ENCODE results near the gene TM4SF20.
A peak's percentile ranks its signal among the peaks of the same experiment; 100 is the strongest.

The TM4SF20 gene

DNA sequence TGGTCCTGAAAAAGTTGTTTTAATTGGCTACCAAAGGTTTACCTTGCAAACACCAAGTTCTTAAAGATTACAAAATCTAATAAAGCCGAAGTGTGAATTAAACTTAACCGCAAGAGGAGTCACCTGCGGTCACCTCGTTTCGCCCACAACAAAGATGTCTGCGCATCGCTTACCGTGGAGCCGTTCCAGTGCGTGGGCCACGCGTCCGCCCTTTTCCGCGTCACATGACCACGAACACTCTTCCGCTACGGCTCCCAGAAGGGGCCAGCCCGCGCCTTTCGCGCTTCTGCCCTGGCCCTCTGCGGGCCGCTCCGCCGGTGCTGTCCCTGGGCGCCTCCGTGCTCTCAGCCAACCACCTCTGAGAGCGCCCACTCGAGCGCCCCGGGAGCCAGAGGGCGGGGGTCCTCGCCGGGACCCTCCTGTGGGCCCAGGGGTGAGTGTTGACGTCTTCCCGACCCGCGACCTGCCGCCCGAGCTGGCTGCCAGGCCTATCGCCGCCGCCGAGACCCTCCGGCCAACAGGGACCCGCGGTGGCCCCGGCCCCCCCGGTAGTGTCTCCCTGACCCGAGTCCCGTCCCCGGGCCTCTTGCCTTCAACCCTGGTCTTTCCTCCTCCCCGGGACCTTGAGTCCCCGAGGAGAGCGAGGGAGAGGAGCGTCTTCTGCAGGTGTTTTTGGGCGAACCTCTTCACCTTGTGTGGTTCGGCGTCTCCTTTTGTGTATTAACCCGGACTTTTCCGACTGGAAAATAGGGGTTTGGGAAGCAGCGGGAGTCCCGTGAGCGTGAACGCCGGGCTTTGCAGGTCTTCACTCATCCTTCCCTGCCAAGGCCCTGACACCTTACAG, 53.9 kb downstream of the TM4SF20 start, which contains the start of gene MFF:
MFF (plus strand) TSS at position 257 of the 844 bp plus-strand sequence. CDS start 5,415 bp downstream, outside the sequence.
- peak within 1 kb of the TSS; percentile 85 to 99 (median 90) for H3K9ac ChIP-seq (ENCODE audit: low read length in 5 of 5)
- peak within 1 kb of the TSS; percentile 73 for H3K27ac ChIP-seq (ENCODE audit: low read depth, low read length)
- H3K9me3 ChIP-seq (ENCODE audit: control insufficient read depth in 5 of 5, low read length in 5 of 5): no peaks in the 10 kb centered on the region
- peaks cover 0 to 23% (median 20%) of the 10 kb centered on the region in 5 donors for H3K4me1 ChIP-seq (ENCODE audit: control insufficient read depth in 5 of 5, insufficient read depth in 5 of 5, low read length in 5 of 5)
- H3K4me3 ChIP-seq (ENCODE audit: low read depth in 1 of 5, low read length in 5 of 5): peak within 1 kb of the TSS; percentile 80 to 96 (median 93)
- H3K36me3 ChIP-seq (ENCODE audit: control insufficient read depth in 5 of 5, insufficient read depth in 5 of 5, low read length in 5 of 5): peaks cover 0 to 5% (median 0%) of the 10 kb centered on the region in 5 donors
- no peaks in the 10 kb centered on the region for H3K27me3 ChIP-seq (ENCODE audit: control insufficient read depth in 5 of 5, insufficient read depth in 4 of 5, low read length in 5 of 5)

GRCh38 chr2:227324642-227324994, 54.5 kb downstream of the TM4SF20 start:
- peak overlapping the region; percentile 80 to 96 (median 86) for H3K4me3 ChIP-seq (ENCODE audit: low read depth in 1 of 5, low read length in 5 of 5)
- peak overlapping the region; percentile 73 for H3K27ac ChIP-seq (ENCODE audit: low read depth, low read length)
- H3K9me3 ChIP-seq (ENCODE audit: control insufficient read depth in 5 of 5, low read length in 5 of 5): no peaks in the 10 kb centered on the region
- peaks cover 0 to 1% (median 0%) of the 10 kb centered on the region in 5 donors for H3K36me3 ChIP-seq (ENCODE audit: control insufficient read depth in 5 of 5, insufficient read depth in 5 of 5, low read length in 5 of 5)
- peak overlapping the region; percentile 44 to 99 (median 90) for H3K9ac ChIP-seq (ENCODE audit: low read length in 5 of 5)
- H3K4me1 ChIP-seq (ENCODE audit: control insufficient read depth in 5 of 5, insufficient read depth in 5 of 5, low read length in 5 of 5): peaks cover 0 to 23% (median 20%) of the 10 kb centered on the region in 5 donors
- no peaks in the 10 kb centered on the region for H3K27me3 ChIP-seq (ENCODE audit: control insufficient read depth in 5 of 5, insufficient read depth in 4 of 5, low read length in 5 of 5)

GRCh38 chr2:227323818-227324217, 55.3 kb downstream of the TM4SF20 start:
- no peaks in the 10 kb centered on the region for H3K36me3 ChIP-seq (ENCODE audit: control insufficient read depth in 5 of 5, insufficient read depth in 5 of 5, low read length in 5 of 5)
- H3K9me3 ChIP-seq (ENCODE audit: control insufficient read depth in 5 of 5, low read length in 5 of 5): no peaks in the 10 kb centered on the region
- no peak overlapping the region for H3K4me3 ChIP-seq (ENCODE audit: low read depth in 1 of 5, low read length in 5 of 5)
- no peaks in the 10 kb centered on the region for H3K27me3 ChIP-seq (ENCODE audit: control insufficient read depth in 5 of 5, insufficient read depth in 4 of 5, low read length in 5 of 5)
- H3K9ac ChIP-seq (ENCODE audit: low read length in 5 of 5): no peak overlapping the region
- H3K27ac ChIP-seq (ENCODE audit: low read depth, low read length): no peak overlapping the region
- peaks cover 0 to 23% (median 20%) of the 10 kb centered on the region in 5 donors for H3K4me1 ChIP-seq (ENCODE audit: control insufficient read depth in 5 of 5, insufficient read depth in 5 of 5, low read length in 5 of 5)

GRCh38 chr2:227322530-227323205, 56.4 kb downstream of the TM4SF20 start:
- H3K27ac ChIP-seq (ENCODE audit: low read depth, low read length): no peak overlapping the region
- H3K27me3 ChIP-seq (ENCODE audit: control insufficient read depth in 5 of 5, insufficient read depth in 4 of 5, low read length in 5 of 5): no peaks in the 10 kb centered on the region
- no peak overlapping the region for H3K4me3 ChIP-seq (ENCODE audit: low read depth in 1 of 5, low read length in 5 of 5)
- H3K4me1 ChIP-seq (ENCODE audit: control insufficient read depth in 5 of 5, insufficient read depth in 5 of 5, low read length in 5 of 5): peaks cover 0 to 21% (median 20%) of the 10 kb centered on the region in 5 donors
- no peak overlapping the region for H3K9ac ChIP-seq (ENCODE audit: low read length in 5 of 5)
- H3K9me3 ChIP-seq (ENCODE audit: control insufficient read depth in 5 of 5, low read length in 5 of 5): peaks cover 0 to 2% (median 0%) of the 10 kb centered on the region in 5 donors
- H3K36me3 ChIP-seq (ENCODE audit: control insufficient read depth in 5 of 5, insufficient read depth in 5 of 5, low read length in 5 of 5): no peaks in the 10 kb centered on the region

GRCh38 chr2:227320305-227321094, 58.6 kb downstream of the TM4SF20 start:
- peaks cover 0 to 9% (median 7%) of the 10 kb centered on the region in 5 donors for H3K4me1 ChIP-seq (ENCODE audit: control insufficient read depth in 5 of 5, insufficient read depth in 5 of 5, low read length in 5 of 5)
- H3K27ac ChIP-seq (ENCODE audit: low read depth, low read length): no peak overlapping the region

DNA sequence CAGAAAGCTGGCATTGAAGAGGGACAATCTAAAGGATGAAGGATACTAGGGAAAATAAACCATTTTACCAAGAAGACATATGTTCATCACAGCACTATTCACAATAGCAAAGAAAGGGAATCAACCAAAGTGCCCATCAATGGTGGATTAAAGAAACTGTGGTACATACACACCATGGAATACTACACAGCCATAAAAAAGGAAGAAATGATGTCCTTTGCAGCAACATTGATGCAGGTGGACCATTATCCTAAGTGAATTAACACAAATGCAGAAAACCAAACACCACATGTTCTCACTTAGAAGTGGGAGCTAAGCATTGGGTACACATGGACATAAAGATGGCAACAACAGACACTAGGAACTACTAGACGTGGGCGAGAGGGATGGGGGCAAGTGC, 61.3 kb downstream of the TM4SF20 start:
- H3K4me1 ChIP-seq (ENCODE audit: control insufficient read depth in 5 of 5, insufficient read depth in 5 of 5, low read length in 5 of 5): no peaks in the 10 kb centered on the region
- peaks cover 0 to 2% (median 0%) of the 10 kb centered on the region in 5 donors for H3K9me3 ChIP-seq (ENCODE audit: control insufficient read depth in 5 of 5, low read length in 5 of 5)
- H3K9ac ChIP-seq (ENCODE audit: low read length in 5 of 5): no peak overlapping the region
- H3K27ac ChIP-seq (ENCODE audit: low read depth, low read length): no peak overlapping the region
- no peaks in the 10 kb centered on the region for H3K36me3 ChIP-seq (ENCODE audit: control insufficient read depth in 5 of 5, insufficient read depth in 5 of 5, low read length in 5 of 5)
- no peak overlapping the region for H3K4me3 ChIP-seq (ENCODE audit: low read depth in 1 of 5, low read length in 5 of 5)
- H3K27me3 ChIP-seq (ENCODE audit: control insufficient read depth in 5 of 5, insufficient read depth in 4 of 5, low read length in 5 of 5): no peaks in the 10 kb centered on the region

More at GRCh38 chr2:227320305-227321094, 58.6 kb downstream of the TM4SF20 start:
- H3K27me3 ChIP-seq (ENCODE audit: control insufficient read depth in 5 of 5, insufficient read depth in 4 of 5, low read length in 5 of 5): no peaks in the 10 kb centered on the region
- no peak overlapping the region for H3K9ac ChIP-seq (ENCODE audit: low read length in 5 of 5)
- H3K36me3 ChIP-seq (ENCODE audit: control insufficient read depth in 5 of 5, insufficient read depth in 5 of 5, low read length in 5 of 5): no peaks in the 10 kb centered on the region
- H3K4me3 ChIP-seq (ENCODE audit: low read depth in 1 of 5, low read length in 5 of 5): no peak overlapping the region
- peaks cover 0 to 2% (median 0%) of the 10 kb centered on the region in 5 donors for H3K9me3 ChIP-seq (ENCODE audit: control insufficient read depth in 5 of 5, low read length in 5 of 5)

DNA sequence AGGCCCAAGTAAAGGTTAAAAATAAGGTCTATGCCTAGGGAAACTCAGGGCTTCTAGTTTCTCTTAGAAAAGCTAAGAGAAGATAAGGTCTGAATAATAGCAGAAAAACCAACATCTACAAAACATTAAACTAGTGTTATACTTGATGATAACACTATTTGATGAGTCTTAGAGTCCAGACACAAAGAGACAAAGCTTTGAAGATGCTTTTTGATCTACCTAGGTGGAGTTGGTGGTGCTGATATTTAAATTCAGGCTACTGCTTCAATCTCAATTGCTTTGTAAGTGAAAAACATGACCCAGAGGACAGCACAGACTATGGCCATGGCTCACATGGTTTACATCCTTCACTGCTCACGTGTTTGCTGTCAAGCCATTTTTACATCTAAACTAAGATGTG, 65.8 kb downstream of the TM4SF20 start:
- Histone ChIP-seq H3K4me3 (ENCODE audit: low read depth in 1 of 5, low read length in 5 of 5) (no peak overlapping the region), H3K27ac (ENCODE audit: low read depth, low read length) (no peak overlapping the region), H3K27me3 (ENCODE audit: control insufficient read depth in 5 of 5, insufficient read depth in 4 of 5, low read length in 5 of 5) (no peaks in the 10 kb centered on the region), H3K9ac (ENCODE audit: low read length in 5 of 5) (no peak overlapping the region), H3K36me3 (ENCODE audit: control insufficient read depth in 5 of 5, insufficient read depth in 5 of 5, low read length in 5 of 5) (no peaks in the 10 kb centered on the region), H3K9me3 (ENCODE audit: control insufficient read depth in 5 of 5, low read length in 5 of 5) (peaks cover 0 to 2% (median 0%) of the 10 kb centered on the region in 5 donors), H3K4me1 (ENCODE audit: control insufficient read depth in 5 of 5, insufficient read depth in 5 of 5, low read length in 5 of 5) (no peaks in the 10 kb centered on the region)

GRCh38 chr2:227312579-227312978, 66.5 kb downstream of the TM4SF20 start:
- H3K4me1 ChIP-seq (ENCODE audit: control insufficient read depth in 5 of 5, insufficient read depth in 5 of 5, low read length in 5 of 5): no peaks in the 10 kb centered on the region

More at GRCh38 chr2:227312579-227312978, 66.5 kb downstream of the TM4SF20 start:
- H3K9me3 ChIP-seq (ENCODE audit: control insufficient read depth in 5 of 5, low read length in 5 of 5): no peaks in the 10 kb centered on the region
- H3K36me3 ChIP-seq (ENCODE audit: control insufficient read depth in 5 of 5, insufficient read depth in 5 of 5, low read length in 5 of 5): no peaks in the 10 kb centered on the region
- H3K27ac ChIP-seq (ENCODE audit: low read depth, low read length): no peak overlapping the region
- no peaks in the 10 kb centered on the region for H3K27me3 ChIP-seq (ENCODE audit: control insufficient read depth in 5 of 5, insufficient read depth in 4 of 5, low read length in 5 of 5)
- H3K4me3 ChIP-seq (ENCODE audit: low read depth in 1 of 5, low read length in 5 of 5): no peak overlapping the region
- H3K9ac ChIP-seq (ENCODE audit: low read length in 5 of 5): no peak overlapping the region

Measured in subcutaneous abdominal adipose tissue (tissue), 5 donors.